GM12878 (cell line): ENCODE measurements around the gene MACROD2. TPM values are rescaled to one million over a fixed set of nuclear protein-coding genes. Genes with fewer than 3 reads are reported as not detected.

Source experiments
- ATAC-seq: fragments of 200-7000 bp; cut with Tn5 transposase; 3 replicates; pipeline ENCODE4 v1.9.1; 2020; ENCODE audit warnings: mild to moderate bottlenecking, moderate library complexity
- BruUV-seq: library from RNA; stranded (reverse); fragments of 400-500 nt; replicated peaks from 2 replicates; lab custom pipeline; 2021; lab: Mats Ljungman, UMichigan
- CTCF ChIA-PET: fragments of 300-600 bp; sonication (Branson Sonifier 250); formaldehyde crosslinking; extraction: SDS; loops from one replicate; lab custom pipeline; 2021; ENCODE audit warnings: inconsistent platforms; lab: Yijun Ruan, JAX
- POLR2A ChIA-PET: fragments of 350-600 bp; formaldehyde crosslinking; extraction: SDS; loops from one replicate; lab custom pipeline; 2021; ENCODE audit warnings: inconsistent platforms; lab: Charles Lee
- RAD21 ChIA-PET: fragments of 300-600 bp; sonication (Branson Sonifier 250); formaldehyde crosslinking; loops from one replicate; lab custom pipeline; 2023; ENCODE audit warnings: antibody characterized with exemption; ENCODE audit not compliant: unreplicated experiment; lab: Charles Lee
- SMC1A ChIA-PET: fragments of 300-600 bp; sonication (Branson Sonifier 250); formaldehyde crosslinking; loops from one replicate; lab custom pipeline; 2023; ENCODE audit not compliant: unreplicated experiment, uncharacterized antibody; lab: Charles Lee
- DNase-seq: peaks from one replicate; pipeline ENCODE4 v3.0.0-alpha.2; 2011; ENCODE audit warnings: low read depth, low spot score
- FAIRE-seq: peaks from 3 replicates; lab custom pipeline; 2011; peaks lifted over from hg19 to GRCh38; lab: Jason Lieb, UNC
- H2AFZ ChIP-seq: 2 replicates; pipeline ENCODE4 v1.6.0; 2011; ENCODE audit warnings: low read depth, low read length, control low read depth; ENCODE audit not compliant: control insufficient read depth
- H3K27ac ChIP-seq: 2 replicates; pipeline ENCODE4 v1.5.1; 2011; ENCODE audit warnings: control low read depth; ENCODE audit not compliant: control insufficient read depth, insufficient read depth
- H3K27me3 ChIP-seq, 2 experiments: replicated peaks in 1 of 2; 2 replicates each; pipeline versions ENCODE4 v1.6.0 to v1.6.1; 2011; ENCODE audit warnings: low read length in 1 of 2; ENCODE audit not compliant: control insufficient read depth in 2 of 2, insufficient read depth in 2 of 2
- H3K36me3 ChIP-seq, 2 experiments: 2 replicates each; pipeline ENCODE4 v1.5.1; 2011; ENCODE audit warnings: low read length in 1 of 2; ENCODE audit not compliant: control insufficient read depth in 2 of 2, insufficient read depth in 2 of 2
- H3K4me1 ChIP-seq: 2 replicates; pipeline ENCODE4 v1.6.1; 2011; ENCODE audit warnings: mild to moderate bottlenecking, low read length, moderate library complexity, mixed read lengths; ENCODE audit not compliant: control insufficient read depth, insufficient read depth
- H3K4me2 ChIP-seq: 2 replicates; pipeline ENCODE4 v1.6.0; 2011; ENCODE audit warnings: control low read depth; ENCODE audit not compliant: control insufficient read depth, insufficient read depth
- H3K4me3 ChIP-seq: fragments of 200-600 bp; sonication (generic); 2 replicates; pipeline ENCODE4 v1.5.1; 2016
- H3K79me2 ChIP-seq: 2 replicates; pipeline ENCODE4 v1.6.0; 2011; ENCODE audit warnings: low read length; ENCODE audit not compliant: control insufficient read depth, insufficient read depth
- H3K9ac ChIP-seq: 2 replicates; pipeline ENCODE4 v1.8.0; 2011; ENCODE audit warnings: low read length, control low read depth, mixed read lengths; ENCODE audit not compliant: control insufficient read depth, insufficient read depth
- H3K9me3 ChIP-seq: replicated peaks from 3 replicates; pipeline ENCODE4 v1.5.1; 2011; ENCODE audit warnings: mild to moderate bottlenecking, low read length; ENCODE audit not compliant: control insufficient read depth, insufficient read depth
- H4K20me1 ChIP-seq: 2 replicates; pipeline ENCODE4 v1.6.0; 2011; ENCODE audit not compliant: control insufficient read depth, insufficient read depth
- HDAC2 ChIP-seq: fragments of 200-600 bp; sonication (generic); IDR thresholded peaks from 2 replicates; pipeline ENCODE4 v1.6.1; 2017
- IRF5 ChIP-seq: fragments of 450-650 bp; IDR thresholded peaks from 2 replicates; pipeline ENCODE4 v1.6.1; 2017; ENCODE audit warnings: borderline replicate concordance
- MAX ChIP-seq: IDR thresholded peaks from 2 replicates; pipeline ENCODE4 v1.6.1; 2012; ENCODE audit warnings: low read depth, low read length, improper control_type of control experiment
- MTA2 ChIP-seq: fragments of 450-650 bp; IDR thresholded peaks from 2 replicates; pipeline ENCODE4 v1.6.1; 2016; ENCODE audit warnings: low read depth, mild to moderate bottlenecking, moderate library complexity
- NFIC ChIP-seq: IDR thresholded peaks from 2 replicates; pipeline ENCODE4 v1.6.1; 2012; ENCODE audit warnings: low read depth, mild to moderate bottlenecking, inconsistent platforms, low read length, moderate library complexity
- NR2C1 ChIP-seq: fragments of 450-650 bp; IDR thresholded peaks from 2 replicates; pipeline ENCODE4 v1.6.1; 2017; ENCODE audit warnings: antibody characterized with exemption, mild to moderate bottlenecking, moderate library complexity
- PAX8 ChIP-seq: fragments of 450-650 bp; IDR thresholded peaks from 2 replicates; pipeline ENCODE4 v1.6.1; 2017; ENCODE audit warnings: mild to moderate bottlenecking, moderate library complexity
- USF2 ChIP-seq: IDR thresholded peaks from 2 replicates; pipeline ENCODE4 v1.6.1; 2011; ENCODE audit warnings: low read depth, low read length, improper control_type of control experiment, borderline replicate concordance
- ZBTB4 ChIP-seq: fragments of 450-650 bp; formaldehyde crosslinking; IDR thresholded peaks from 2 replicates; pipeline ENCODE4 v1.4.0; 2022; ENCODE audit warnings: mild to moderate bottlenecking, moderate library complexity
- WGBS: methylation state at CpG from one replicate; pipeline ENCODE4 v1.1.6; 2016; ENCODE audit warnings: low lambda C conversion rate; ENCODE audit not compliant: insufficient replicate concordance, insufficient coverage; ENCODE audit errors: missing lambda C conversion rate; 5-methylcytosine and 5-hydroxymethylcytosine counted together
- in situ Hi-C: fragments of 300-500 bp; cut with MboI; formaldehyde crosslinking; loops from 9 replicates; pipeline ENCODE4 v1.14.3; 2018; ENCODE audit warnings: mixed read lengths
- intact Hi-C: fragments of 100-400 bp; cut with micrococcal nuclease; formaldehyde crosslinking; loops from one replicate; pipeline ENCODE4 v1.14.2; 2022; ENCODE audit not compliant: unreplicated experiment
- polyA plus RNA-seq, 11 experiments: library from polyadenylated mRNA; depleted of rRNA in 4 of 11; unstranded in 6 of 11; stranded (reverse) in 5 of 11; fragments of >200 nt; fragmentation: Nextera tagmentation in 4 of 11; fragmentation: Illumina TruSeq in 1 of 11; extraction: Ambion mirVana in 4 of 11; extraction: Trizol in 1 of 11; gene quantifications; 1 replicate in 1 of 11; 2 replicates in 10 of 11; pipeline versions ENCODE4 v1.2.1 to v1.2.3, GENCODE V29; 2011 to 2016; ENCODE audit warnings: inconsistent platforms in 2 of 11, missing spikeins in 2 of 11, low read depth in 1 of 11
- total RNA-seq, 4 experiments: library from RNA; depleted of rRNA in 3 of 4; stranded (reverse); fragments of >200 nt in 3 of 4; fragmentation: Illumina TruSeq in 1 of 4; extraction: Trizol in 1 of 4; gene quantifications; 2 replicates each; pipeline versions ENCODE4 v1.2.1 to v1.2.3, GENCODE V29; 2013 to 2021

MACROD2 gene
- total and polyA plus RNA-seq, 10 of the 15 experiments (the other 5 are each of a cell fraction or from before 2014, with no cell fraction given) = 1.1 to 21.5 (median 2.2) TPM

- TF ChIP-seq HDAC2 (no peak), NR2C1 (no peak), NFIC (no peak), MAX (no peak), USF2 (no peak), IRF5 (no peak)
Observed at GRCh38 chr20:14877301-14878028, 882.1 kb downstream of the MACROD2 start (continued).

- ATAC-seq (no peak), FAIRE-seq (no peak), DNase-seq (no peak)
- no peak overlapping the region for H3K27ac ChIP-seq
- no peak overlapping the region for H3K4me2 ChIP-seq
- POLR2A ChIA-PET = no interaction called here
- H2AFZ ChIP-seq = no peak overlapping the region
- in situ Hi-C loops (no loop called here), intact Hi-C loops (loop anchor here (2.0 kb wide), 1 partner anchor 48 kb away; no protein-coding TSS in a partner anchor)
- H4K20me1 ChIP-seq = no peaks in the 10 kb centered on the region
- no peaks in the 10 kb centered on the region for H3K79me2 ChIP-seq
- H3K4me3 ChIP-seq = no peak overlapping the region
- WGBS = 63% methylated on average over 1 of the region's 1 CpG
- H3K36me3 ChIP-seq = no peaks in the 10 kb centered on the region
- SMC1A ChIA-PET = no interaction called here
- no peak for TF ChIP-seq PAX8
- TF ChIP-seq MTA2 = peak; percentile 68; the same call in 1 of the 2 replicates
- TF ChIP-seq ZBTB4 = no peak
- CTCF ChIA-PET = no interaction called here
- H3K27me3 ChIP-seq = no peaks in the 10 kb centered on the region
- H3K4me1 ChIP-seq = no peaks in the 10 kb centered on the region
- RAD21 ChIA-PET = no interaction called here
- H3K9ac ChIP-seq = no peak overlapping the region
- BruUV-seq = no TSS peak
- no peaks in the 10 kb centered on the region; the same call in 2 of the 3 replicates for H3K9me3 ChIP-seq
Observed at GRCh38 chr20:14878676-14879019, 883.3 kb downstream of the MACROD2 start.
